Keratinocyte (primary cell): ENCODE measurements around the gene TPSAB1.

Source experiments
- EZH2 ChIP-seq: IDR thresholded peaks from one replicate; pipeline ENCODE4 v1.6.1; 2012; ENCODE audit warnings: inconsistent platforms, mild to moderate bottlenecking, low read length, moderate library complexity
- TF ChIP-seq, protein P1 (sequence below), 3 experiments: IDR thresholded peaks in 1 of 3; conservative IDR thresholded peaks in 1 of 3; optimal IDR thresholded peaks in 1 of 3; 2 replicates in 2 of 3; 3 replicates in 1 of 3; pipeline versions ENCODE3 to v1.5.1; 2011; ENCODE audit warnings: low read length in 3 of 3, mild to moderate bottlenecking in 3 of 3, moderate library complexity in 2 of 3, control low read depth in 1 of 3, inconsistent platforms in 1 of 3; ENCODE audit not compliant: insufficient read depth in 2 of 3; ENCODE audit errors: extremely low read depth in 1 of 3

DNA sequence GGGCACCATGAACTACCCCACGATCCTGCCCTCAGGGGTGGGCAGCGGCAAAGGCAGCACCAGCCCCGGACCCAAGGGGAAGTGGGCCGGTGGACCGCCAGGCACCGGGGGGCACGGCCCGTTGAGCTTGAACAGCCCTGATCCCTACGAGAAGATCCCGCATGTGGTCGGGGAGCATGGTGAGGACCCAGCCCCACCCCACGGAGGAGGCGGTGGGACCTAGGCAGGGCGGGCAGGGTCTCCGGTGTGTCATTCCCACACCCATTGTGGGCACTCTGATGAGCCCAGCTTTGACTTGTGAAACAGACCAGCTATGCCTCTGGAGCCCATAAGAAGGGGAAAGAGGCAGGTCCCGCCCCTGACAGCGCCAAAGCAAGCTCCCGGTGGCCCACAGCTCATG is 38.2 kb upstream of the TPSAB1 start:
- no peak for TF ChIP-seq EZH2
- TF ChIP-seq, protein P1, sequence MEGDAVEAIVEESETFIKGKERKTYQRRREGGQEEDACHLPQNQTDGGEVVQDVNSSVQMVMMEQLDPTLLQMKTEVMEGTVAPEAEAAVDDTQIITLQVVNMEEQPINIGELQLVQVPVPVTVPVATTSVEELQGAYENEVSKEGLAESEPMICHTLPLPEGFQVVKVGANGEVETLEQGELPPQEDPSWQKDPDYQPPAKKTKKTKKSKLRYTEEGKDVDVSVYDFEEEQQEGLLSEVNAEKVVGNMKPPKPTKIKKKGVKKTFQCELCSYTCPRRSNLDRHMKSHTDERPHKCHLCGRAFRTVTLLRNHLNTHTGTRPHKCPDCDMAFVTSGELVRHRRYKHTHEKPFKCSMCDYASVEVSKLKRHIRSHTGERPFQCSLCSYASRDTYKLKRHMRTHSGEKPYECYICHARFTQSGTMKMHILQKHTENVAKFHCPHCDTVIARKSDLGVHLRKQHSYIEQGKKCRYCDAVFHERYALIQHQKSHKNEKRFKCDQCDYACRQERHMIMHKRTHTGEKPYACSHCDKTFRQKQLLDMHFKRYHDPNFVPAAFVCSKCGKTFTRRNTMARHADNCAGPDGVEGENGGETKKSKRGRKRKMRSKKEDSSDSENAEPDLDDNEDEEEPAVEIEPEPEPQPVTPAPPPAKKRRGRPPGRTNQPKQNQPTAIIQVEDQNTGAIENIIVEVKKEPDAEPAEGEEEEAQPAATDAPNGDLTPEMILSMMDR (optimal IDR thresholded peaks at IDR 0.05 in 1 of 3, IDR thresholded peaks at IDR 0.05 in 1 of 3, conservative IDR thresholded peaks at IDR 0.05 in 1 of 3; ENCODE audit: extremely low read depth in 1 of 3, insufficient read depth in 2 of 3, low read length in 3 of 3): no peak
